ENCODE measurements around the gene WDR88.
A peak's percentile ranks its signal among the peaks of the same experiment; 100 is the strongest.

GRCh38 chr19:33125929-33126388 lies 6.0 kb upstream of the WDR88 start:
- TF ChIP-seq POLR2AphosphoS5 (IDR thresholded peaks at IDR 0.05) (no peak), CTCF (IDR thresholded peaks at IDR 0.05) (peak; percentile 75 to 82), POLR2A (IDR thresholded peaks at IDR 0.05) (no peak), EP300 (IDR thresholded peaks at IDR 0.05) (no peak)

Measured in suprapubic skin (tissue), 4 donors.